Stimulated activated CD4-positive, alpha-beta T cell treated with anti-CD3 and anti-CD28 coated beads, Interleukin-4, amount 100 ng/mL, for 48 hours (primary cell): ENCODE data around the gene POLDIP2.

Experiments
- DNase-seq, 2 donors: peaks; one replicate each; pipeline ENCODE4 v3.0.0-alpha.2; 2020; ENCODE audit warnings: low read depth in 2 of 2

Gene POLDIP2

GRCh38 chr17:28390563-28390962 is 33.2 kb upstream of the POLDIP2 start:
- DNase-seq, result no peak

- DNase-seq, result no peak
Observed at GRCh38 chr17:28390141-28390540, 32.8 kb upstream of the POLDIP2 start.

- DNase-seq, result no peak
Observed at GRCh38 chr17:28388106-28388505, 30.8 kb upstream of the POLDIP2 start.

- no peak for DNase-seq
Observed at GRCh38 chr17:28386391-28386790, 29.1 kb upstream of the POLDIP2 start.

- DNase-seq, result no peak
Observed at GRCh38 chr17:28385406-28385805, 28.1 kb upstream of the POLDIP2 start.

- DNase-seq, result no peak
Observed at GRCh38 chr17:28385037-28385400, 27.7 kb upstream of the POLDIP2 start.

GRCh38 chr17:28384281-28385036 is 27.1 kb upstream of the POLDIP2 start:
- peak; percentile 51 to 57 for DNase-seq

- no peak for DNase-seq
Observed at GRCh38 chr17:28381141-28381825, 24.0 kb upstream of the POLDIP2 start.

- no peak for DNase-seq
Observed at GRCh38 chr17:28379814-28380801, 22.8 kb upstream of the POLDIP2 start.

GRCh38 chr17:28372945-28373274 is 15.6 kb upstream of the POLDIP2 start:
- DNase-seq, result no peak

GRCh38 chr17:28372203-28372944 is 15.0 kb upstream of the POLDIP2 start:
- DNase-seq, result peak; percentile 26 to 32

GRCh38 chr17:28371245-28372202 is 14.2 kb upstream of the POLDIP2 start, which contains the start of gene SARM1:
Gene SARM1 (plus strand): TSS chr17:28371694. CDS start chr17:28372033, 339 bp downstream.
- peak; percentile 80 to 89 for DNase-seq

- DNase-seq, result no peak
Observed at GRCh38 chr17:28370744-28371103, 13.4 kb upstream of the POLDIP2 start.

GRCh38 chr17:28370035-28370743 is 12.9 kb upstream of the POLDIP2 start, which contains the start of gene VTN:
Gene VTN (minus strand): TSS chr17:28370307. CDS start chr17:28370203, 104 bp downstream.
- no peak for DNase-seq

- no peak for DNase-seq
Observed at GRCh38 chr17:28369684-28370034, 12.3 kb upstream of the POLDIP2 start.

- no peak for DNase-seq
Observed at GRCh38 chr17:28368915-28369683, 11.8 kb upstream of the POLDIP2 start.

GRCh38 chr17:28368306-28368831 is 11.0 kb upstream of the POLDIP2 start:
- DNase-seq, result no peak

- DNase-seq, result no peak
Observed at GRCh38 chr17:28367641-28368305, 10.4 kb upstream of the POLDIP2 start.
